Activated CD4-positive, alpha-beta T cell treated with anti-CD3 and anti-CD28 coated beads for 4 hours (primary cell): ENCODE data around the gene MPRIP.
A peak's percentile ranks its signal among the peaks of the same experiment; 100 is the strongest.
"Not testable (repeated sequence)": the region's sequence is repeated elsewhere in the genome, so short reads cannot be mapped to it uniquely, and the experiment has no call there.

Experiments
- DNase-seq, 2 donors: peaks; one replicate each; pipeline ENCODE4 v3.0.0-alpha.2; 2020

The MPRIP gene

GRCh38 chr17:17014748-17015124 is 27.5 kb upstream of the MPRIP start:
- not testable (repeated sequence) for DNase-seq

DNA sequence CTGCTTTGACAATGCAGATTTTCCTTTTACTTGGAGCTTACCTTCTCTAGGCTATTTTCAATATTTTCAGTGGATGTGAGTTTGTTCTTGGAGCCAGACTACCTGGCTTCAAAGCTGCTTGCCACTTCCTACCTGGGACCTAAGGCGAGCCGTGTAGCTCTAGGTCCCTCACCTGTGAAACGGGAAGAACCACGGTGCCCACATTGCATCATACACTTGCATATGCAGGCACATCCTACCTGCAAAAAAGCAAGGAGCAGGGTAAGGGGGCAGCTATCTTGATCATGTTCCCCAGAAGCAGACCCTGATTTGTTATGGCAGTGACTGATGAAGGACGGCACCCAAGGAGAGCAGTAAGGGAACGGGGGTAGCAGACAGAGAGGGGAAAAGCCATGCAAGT is 27.0 kb upstream of the MPRIP start:
- no peak for DNase-seq

DNA sequence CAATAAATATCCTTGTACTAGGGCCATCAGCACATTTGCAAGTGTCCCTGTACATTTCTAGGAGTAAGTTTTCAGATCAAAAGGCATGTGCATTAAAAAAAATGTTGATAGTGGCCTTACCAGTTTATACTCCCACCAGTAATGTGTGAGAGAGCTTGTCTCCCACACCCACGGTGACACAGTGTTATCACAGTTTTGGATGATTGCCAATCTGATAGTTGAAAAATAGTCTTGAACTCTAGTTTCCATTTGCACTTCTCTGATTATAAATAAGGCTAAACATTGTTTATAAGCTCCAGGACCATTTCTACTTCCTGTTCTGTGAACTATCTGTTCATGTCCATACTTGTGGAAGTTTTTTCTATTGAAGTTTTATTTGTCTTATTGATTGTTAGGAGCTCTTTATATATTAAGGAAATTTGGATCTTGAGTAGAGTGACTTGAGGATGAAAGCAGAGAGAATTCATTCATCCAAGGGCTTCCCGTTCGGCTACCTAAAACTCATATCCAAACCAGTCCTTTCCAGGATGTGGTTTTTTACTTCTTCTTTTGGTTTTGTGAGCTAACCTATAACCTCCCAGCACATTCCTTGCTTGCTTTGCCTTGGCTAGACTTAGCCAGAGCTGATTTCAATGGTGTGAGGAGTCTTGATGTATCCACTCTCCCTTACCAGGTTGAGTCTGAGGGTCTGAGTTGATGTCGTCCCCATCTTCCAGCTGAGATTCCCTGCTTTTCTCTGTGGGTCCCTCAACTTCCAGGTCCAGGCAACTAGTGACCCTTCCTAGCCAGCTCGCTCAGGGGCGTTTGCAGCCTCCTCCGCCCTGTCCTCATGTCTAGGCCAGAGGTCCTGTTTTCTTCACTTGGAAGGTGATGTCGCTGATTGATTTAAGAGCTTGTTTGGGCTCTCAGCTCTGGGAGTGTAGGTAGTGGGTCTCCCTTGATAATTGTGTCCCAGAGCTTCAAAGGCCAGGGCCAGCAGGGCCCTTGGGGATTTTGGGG is 25.8 kb upstream of the MPRIP start:
- DNase-seq = peak; percentile 24

DNA sequence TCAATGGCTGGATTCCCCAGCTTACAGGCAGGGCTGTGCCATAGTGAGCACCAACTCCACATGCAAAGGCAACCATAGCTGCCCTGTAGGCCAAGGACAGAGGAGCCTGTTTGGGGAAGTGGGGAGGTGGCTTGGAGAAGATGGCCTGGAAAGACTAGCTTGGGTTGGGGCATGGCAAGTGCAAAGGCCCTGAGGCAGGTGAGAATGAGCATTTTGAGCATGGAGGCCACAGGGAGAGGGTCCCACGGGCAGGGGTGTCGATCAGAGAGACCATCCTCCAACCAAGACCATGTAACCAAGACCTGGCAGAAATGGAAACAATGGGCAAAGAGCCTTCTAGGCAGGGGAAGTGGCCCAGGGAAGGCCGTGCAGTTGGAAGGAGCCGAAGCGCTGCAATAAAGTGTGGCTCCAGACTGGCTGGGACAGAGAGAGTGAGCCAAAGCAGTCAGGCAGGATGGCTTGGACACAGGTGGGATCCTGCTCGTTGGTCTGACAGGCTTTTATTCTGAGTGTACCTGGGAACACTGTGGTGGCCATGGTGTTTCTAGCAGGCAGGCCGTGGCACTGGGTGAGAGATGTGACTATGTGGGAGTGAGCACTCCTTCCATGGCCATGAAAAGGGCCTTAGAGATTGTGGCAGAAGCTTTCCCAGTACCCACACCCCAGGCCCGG is 24.8 kb upstream of the MPRIP start:
- DNase-seq = no peak

- no peak for DNase-seq
Measured at GRCh38 chr17:17018021-17018441, 24.2 kb upstream of the MPRIP start.

GRCh38 chr17:17018612-17019429 is 23.4 kb upstream of the MPRIP start:
- no peak for DNase-seq

- no peak for DNase-seq
Measured at GRCh38 chr17:17019430-17019762, 22.9 kb upstream of the MPRIP start.

GRCh38 chr17:17019891-17020456 is 22.3 kb upstream of the MPRIP start:
- no peak for DNase-seq

GRCh38 chr17:17020821-17021193 is 21.4 kb upstream of the MPRIP start:
- DNase-seq = no peak

DNA sequence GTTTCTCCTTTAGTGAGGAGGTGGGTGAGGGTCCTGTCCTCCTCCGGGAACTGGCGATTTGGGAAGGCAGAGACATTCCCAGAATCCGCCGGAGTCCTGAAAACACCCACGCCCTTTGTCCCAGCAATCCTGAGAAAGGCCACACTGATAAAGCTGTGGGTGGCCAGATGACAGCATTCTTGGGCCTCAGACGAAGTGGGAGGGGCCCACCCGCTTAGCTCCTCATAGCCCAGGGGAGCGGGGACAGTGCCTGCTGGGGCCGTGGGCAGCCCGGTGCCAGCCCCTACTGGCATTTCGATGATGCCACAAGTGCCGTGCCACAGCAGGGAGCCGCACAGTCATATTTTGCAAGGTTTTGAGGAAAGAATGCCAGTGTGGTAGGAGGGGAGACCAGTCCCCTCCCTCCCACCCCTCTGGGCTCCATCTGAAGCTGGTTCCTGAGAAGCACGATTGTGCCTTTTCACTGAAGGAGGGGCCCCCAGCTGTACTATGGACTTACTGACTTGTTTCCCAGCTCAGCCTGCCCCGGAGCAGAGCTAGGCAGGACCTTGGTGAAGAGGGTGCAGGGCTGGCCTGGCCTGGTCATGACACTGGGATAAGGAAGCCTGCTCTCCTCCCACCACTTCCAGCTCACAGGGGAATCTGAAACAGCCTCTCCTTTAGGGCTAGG is 20.9 kb upstream of the MPRIP start:
- no peak for DNase-seq

- DNase-seq = no peak
Measured at GRCh38 chr17:17022011-17022410, 20.2 kb upstream of the MPRIP start.

- DNase-seq = no peak
Measured at GRCh38 chr17:17022456-17022855, 19.8 kb upstream of the MPRIP start.

- DNase-seq = no peak
Measured at GRCh38 chr17:17024778-17025300, 17.4 kb upstream of the MPRIP start.

GRCh38 chr17:17025621-17026020 is 16.6 kb upstream of the MPRIP start:
- no peak for DNase-seq

GRCh38 chr17:17026163-17026562 is 16.1 kb upstream of the MPRIP start:
- no peak for DNase-seq

- no peak for DNase-seq
Measured at GRCh38 chr17:17027442-17028058, 14.7 kb upstream of the MPRIP start.

DNA sequence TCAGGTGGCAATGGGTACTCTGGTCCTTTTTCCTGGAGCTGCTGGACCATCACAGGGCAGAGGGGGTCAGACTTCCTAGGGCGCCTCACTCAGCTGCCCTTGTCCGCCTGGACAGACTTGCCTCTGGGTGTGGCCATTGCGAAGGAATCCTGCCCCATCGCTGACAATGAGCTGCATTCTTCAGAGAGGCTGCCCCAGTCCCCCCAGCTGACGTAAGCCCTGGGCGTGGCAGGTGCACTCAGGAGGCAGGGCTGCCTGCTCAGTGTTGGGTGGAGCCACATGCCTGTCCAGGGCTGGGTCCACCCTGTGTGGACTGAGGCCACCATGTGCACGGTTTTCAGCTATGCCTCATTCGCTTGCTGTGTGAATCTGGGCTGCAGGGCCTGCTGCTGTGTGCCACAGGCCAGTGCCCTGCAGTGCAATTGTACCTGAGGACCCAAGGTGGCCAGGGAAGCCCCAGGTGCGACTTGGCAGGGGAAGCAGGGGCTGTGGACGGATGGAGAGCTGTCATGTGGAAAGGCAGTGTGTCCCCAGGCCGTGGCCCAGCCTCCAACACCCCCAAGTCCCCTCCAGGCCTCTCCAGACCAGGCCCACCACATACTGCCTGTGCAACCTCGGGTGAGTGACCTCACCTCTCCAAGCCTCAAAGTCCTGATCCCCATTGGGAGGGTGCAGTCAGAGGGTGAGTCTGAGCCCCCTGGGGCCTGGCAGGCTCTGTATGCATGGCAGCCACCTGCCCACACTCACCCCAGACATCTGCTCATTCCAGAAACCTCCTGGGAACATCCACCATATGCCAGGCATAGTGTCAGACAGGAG is 14.0 kb upstream of the MPRIP start:
- no peak for DNase-seq

DNA sequence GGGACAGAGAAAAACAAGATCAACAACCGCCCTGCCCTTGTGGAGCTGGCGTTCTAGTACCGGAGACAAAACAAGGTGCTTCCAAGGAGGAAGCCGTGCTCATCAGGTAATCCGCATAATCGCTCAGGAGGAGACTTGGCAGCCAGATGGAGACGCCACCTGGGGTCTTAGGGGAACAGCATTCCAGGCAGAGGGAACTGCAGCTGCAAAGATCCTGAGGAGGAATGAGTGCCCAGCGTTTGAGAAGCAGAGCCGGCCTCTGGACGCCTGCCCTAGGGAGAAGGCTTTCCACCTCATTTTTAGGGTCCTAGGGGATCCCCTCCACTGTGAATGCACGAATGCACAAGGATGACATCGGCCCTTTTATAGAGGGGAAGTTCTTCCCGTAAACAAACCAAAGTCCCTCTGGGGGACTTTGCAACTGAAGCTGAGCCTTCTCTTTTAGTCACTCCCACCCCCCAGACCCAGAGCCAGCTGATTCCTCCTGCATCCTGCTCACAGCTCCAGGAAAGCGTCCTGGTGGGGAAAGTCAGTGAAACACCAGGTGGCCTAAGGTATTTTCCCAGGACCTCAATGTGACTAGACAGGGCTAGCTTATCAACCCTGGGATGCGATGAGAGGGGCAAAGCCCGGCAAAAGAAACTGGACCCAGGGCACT is 13.2 kb upstream of the MPRIP start:
- DNase-seq = no peak

GRCh38 chr17:17029938-17030337 is 12.3 kb upstream of the MPRIP start:
- DNase-seq = no peak

DNA sequence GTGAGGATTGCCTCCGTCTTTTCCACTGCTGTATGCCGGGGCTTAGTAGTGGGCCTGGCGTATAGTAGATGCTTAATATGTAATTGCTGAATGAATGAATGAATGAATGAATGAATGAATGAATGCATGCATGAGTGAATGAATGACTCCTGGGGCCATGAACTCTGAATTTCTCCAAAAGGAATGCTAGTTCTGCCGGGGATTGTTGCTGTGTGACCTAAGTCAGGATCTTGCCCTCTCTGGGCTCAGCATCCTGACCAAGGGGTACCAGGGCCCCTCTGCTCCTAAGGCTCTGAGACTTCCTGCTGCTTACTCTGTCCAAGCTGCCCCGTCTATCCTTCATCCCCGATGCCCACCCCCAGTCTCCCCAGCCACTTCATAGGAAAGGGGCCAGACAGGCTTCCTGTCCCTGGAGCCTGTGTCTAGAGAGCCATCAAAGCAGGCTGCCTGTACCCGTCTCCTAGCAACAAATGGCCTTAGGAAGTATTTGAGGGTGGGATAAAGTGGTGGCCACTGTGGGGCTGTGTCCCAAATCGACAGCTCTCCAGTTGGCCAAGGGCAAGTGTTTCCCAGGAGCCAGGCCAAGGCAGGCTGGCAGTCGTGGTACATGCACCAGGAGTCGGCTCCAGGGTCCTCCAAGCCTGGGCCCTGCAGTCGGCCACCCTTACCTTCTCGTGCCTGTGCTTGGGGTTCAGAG is 11.6 kb upstream of the MPRIP start:
- DNase-seq = no peak
